ENCODE data around the gene NRROS. TPM values are rescaled to one million over a fixed set of nuclear protein-coding genes. Genes with fewer than 3 reads are reported as not detected.

Gene NRROS
- total and polyA plus RNA-seq, 7 donors, result 0.60 to 7.5 (median 5.8) TPM

DNA sequence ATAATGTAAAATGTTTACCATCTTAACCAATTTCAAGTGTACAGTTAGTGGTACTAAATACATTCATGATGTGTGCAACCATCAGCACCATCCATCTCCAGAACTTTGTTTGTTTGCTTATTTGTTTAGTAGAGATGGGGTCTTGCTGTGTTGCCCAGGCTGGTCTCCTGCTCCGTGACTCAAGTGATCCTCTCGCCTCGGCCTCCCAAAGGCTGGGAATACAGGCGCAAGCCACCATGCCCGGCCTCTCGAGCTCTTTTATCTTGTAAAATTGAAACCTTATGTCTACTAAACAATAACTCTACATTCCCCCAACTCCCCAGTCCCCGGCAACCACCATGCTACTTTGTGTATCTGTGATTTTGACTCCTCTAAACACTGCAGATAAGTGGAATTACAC is 39.1 kb upstream of the NRROS start:
- Histone ChIP-seq H3K9me3 (no peaks in the 10 kb centered on the region), H3K4me1 (peaks cover 0 to 6% (median 2%) of the 10 kb centered on the region in 4 donors), H3K27me3 (peaks cover 0 to 7% (median 0%) of the 10 kb centered on the region in 3 donors), H3K4me3 (no peak overlapping the region), H3K27ac (no peak overlapping the region), H3K36me3 (no peaks in the 10 kb centered on the region)
- no peak for TF ChIP-seq EP300 (IDR thresholded peaks at IDR 0.05)
- no peak for TF ChIP-seq POLR2A (IDR thresholded peaks at IDR 0.05)
- TF ChIP-seq POLR2AphosphoS5 (IDR thresholded peaks at IDR 0.05), result no peak
- TF ChIP-seq, protein P1, sequence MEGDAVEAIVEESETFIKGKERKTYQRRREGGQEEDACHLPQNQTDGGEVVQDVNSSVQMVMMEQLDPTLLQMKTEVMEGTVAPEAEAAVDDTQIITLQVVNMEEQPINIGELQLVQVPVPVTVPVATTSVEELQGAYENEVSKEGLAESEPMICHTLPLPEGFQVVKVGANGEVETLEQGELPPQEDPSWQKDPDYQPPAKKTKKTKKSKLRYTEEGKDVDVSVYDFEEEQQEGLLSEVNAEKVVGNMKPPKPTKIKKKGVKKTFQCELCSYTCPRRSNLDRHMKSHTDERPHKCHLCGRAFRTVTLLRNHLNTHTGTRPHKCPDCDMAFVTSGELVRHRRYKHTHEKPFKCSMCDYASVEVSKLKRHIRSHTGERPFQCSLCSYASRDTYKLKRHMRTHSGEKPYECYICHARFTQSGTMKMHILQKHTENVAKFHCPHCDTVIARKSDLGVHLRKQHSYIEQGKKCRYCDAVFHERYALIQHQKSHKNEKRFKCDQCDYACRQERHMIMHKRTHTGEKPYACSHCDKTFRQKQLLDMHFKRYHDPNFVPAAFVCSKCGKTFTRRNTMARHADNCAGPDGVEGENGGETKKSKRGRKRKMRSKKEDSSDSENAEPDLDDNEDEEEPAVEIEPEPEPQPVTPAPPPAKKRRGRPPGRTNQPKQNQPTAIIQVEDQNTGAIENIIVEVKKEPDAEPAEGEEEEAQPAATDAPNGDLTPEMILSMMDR (IDR thresholded peaks at IDR 0.05), result no peak
- WGBS, 2 donors, result 93 to 94% methylated on average over 7 of the region's 7 CpGs
- intact Hi-C loops (cut with DNase I), result no loop called here
- no peak for DNase-seq

DNA sequence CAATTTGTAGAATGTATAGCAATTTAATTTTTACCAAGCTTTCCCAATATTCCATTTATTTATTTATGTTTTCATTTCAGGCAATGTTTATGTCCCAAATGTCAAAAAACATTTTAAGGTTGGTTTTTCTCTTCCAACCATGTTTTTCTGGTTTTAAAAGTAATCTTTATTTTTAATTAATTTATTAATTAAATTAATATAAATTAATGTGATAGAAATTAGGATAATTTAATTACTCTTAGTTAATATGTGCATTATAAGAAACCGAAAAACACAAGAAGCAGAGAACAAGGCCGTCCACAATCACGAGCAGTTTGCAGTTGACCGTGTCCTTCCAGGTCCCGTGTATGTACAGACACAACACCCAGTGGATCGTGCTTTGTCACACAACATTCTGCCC is 36.8 kb upstream of the NRROS start:
- 93 to 94% methylated on average over 6 of the region's 6 CpGs for WGBS, 2 donors
- intact Hi-C loops (cut with DNase I), result no loop called here
- TF ChIP-seq EP300 (IDR thresholded peaks at IDR 0.05) (no peak), POLR2A (IDR thresholded peaks at IDR 0.05) (no peak)
- TF ChIP-seq, protein P1 (IDR thresholded peaks at IDR 0.05), result no peak

DNA sequence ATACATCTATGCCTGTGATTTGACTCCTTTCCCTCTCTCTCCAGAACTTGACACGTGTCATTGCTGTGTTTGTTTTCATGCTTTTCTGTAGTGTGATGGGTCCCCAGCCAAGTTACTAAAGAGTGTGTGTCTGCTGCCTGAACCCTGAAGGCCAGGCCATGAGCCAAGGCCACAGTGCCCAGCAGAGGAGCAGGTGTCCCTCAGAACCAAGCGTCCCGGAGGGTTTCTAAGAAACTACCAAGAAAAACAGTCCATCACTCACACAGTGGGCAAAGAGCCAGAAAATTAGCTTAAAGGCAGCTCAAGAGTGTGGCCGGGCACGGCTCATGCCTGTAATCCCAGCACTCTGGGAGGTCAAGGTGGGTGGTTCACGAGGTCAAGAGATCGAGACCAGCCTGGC is 35.8 kb upstream of the NRROS start:
- TF ChIP-seq POLR2A (IDR thresholded peaks at IDR 0.05) (no peak), EP300 (IDR thresholded peaks at IDR 0.05) (no peak), POLR2AphosphoS5 (IDR thresholded peaks at IDR 0.05) (no peak)
- TF ChIP-seq, protein P1 (IDR thresholded peaks at IDR 0.05), result no peak
- 62 to 75% methylated on average over 7 of the region's 7 CpGs for WGBS, 2 donors
- Histone ChIP-seq H3K36me3 (no peaks in the 10 kb centered on the region), H3K4me1 (no peaks in the 10 kb centered on the region), H3K27ac (no peak overlapping the region), H3K9me3 (no peaks in the 10 kb centered on the region), H3K4me3 (no peak overlapping the region), H3K27me3 (no peaks in the 10 kb centered on the region)
- intact Hi-C loops (cut with DNase I), result no loop called here
- DNase-seq, result no peak

More for the DNA sequence above, 36.8 kb upstream of the NRROS start:
- H3K36me3 ChIP-seq, result no peaks in the 10 kb centered on the region
- H3K4me1 ChIP-seq, result peaks cover 0 to 6% (median 2%) of the 10 kb centered on the region in 4 donors
- H3K4me3 ChIP-seq, result no peak overlapping the region
- H3K9me3 ChIP-seq, result no peaks in the 10 kb centered on the region
- no peak overlapping the region for H3K27ac ChIP-seq
- H3K27me3 ChIP-seq, result no peaks in the 10 kb centered on the region
- no peak for DNase-seq

DNA sequence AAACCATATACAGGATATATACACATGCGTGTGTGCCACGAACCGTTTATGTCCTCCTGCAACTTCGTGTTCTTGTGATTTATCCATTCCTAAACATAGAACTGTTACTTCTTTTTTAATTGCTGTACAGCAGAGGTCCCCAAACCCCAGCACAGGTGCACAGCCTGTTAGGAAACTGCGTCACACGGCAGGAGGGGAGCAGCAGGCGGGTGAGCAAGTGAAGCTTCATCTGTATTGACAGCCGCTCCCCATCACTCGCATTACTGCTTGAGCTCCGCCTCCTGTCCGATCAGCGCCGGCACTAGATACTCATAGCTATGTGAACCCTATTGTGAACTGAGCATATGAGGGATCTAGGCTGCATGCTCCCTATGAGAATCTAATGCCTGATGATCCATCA is 34.9 kb upstream of the NRROS start:
- intact Hi-C loops (cut with DNase I), result no loop called here
- 35 to 36% methylated on average over 13 of the region's 13 CpGs for WGBS, 2 donors
- TF ChIP-seq EP300 (IDR thresholded peaks at IDR 0.05), result no peak
- TF ChIP-seq, protein P1 (IDR thresholded peaks at IDR 0.05), result no peak
- TF ChIP-seq POLR2AphosphoS5 (IDR thresholded peaks at IDR 0.05), result no peak
- TF ChIP-seq POLR2A (IDR thresholded peaks at IDR 0.05), result no peak
- H3K36me3 ChIP-seq, result no peaks in the 10 kb centered on the region
- no peak for DNase-seq
- H3K4me1 ChIP-seq, result peaks cover 0 to 3% (median under 1%) of the 10 kb centered on the region in 4 donors
- H3K9me3 ChIP-seq, result no peaks in the 10 kb centered on the region
- H3K27ac ChIP-seq, result no peak overlapping the region
- no peak overlapping the region for H3K4me3 ChIP-seq
- H3K27me3 ChIP-seq, result no peaks in the 10 kb centered on the region

DNA sequence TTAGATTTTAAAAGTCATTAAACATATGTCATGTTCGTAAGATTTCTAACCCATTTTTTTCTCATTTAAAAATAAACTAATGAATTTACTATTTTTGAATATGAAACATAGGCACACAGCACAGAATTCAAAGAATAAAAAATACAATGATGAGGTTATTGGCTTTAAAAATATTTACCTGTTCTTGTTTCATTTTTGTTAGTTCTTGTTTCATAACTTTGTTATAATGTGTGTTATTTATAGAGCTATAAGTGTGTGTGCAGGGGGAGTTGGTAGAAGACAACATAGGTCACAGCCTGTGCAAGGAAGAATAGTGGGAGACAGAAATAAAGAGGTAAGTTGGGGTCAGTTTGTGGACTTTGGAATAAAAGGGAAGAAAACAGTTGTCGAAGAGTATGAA is 30.8 kb upstream of the NRROS start:
- Histone ChIP-seq H3K36me3 (no peaks in the 10 kb centered on the region), H3K4me3 (no peak overlapping the region), H3K27me3 (no peaks in the 10 kb centered on the region), H3K4me1 (peaks cover 0 to 22% (median 15%) of the 10 kb centered on the region in 4 donors), H3K27ac (no peak overlapping the region), H3K9me3 (no peaks in the 10 kb centered on the region)
- TF ChIP-seq, protein P1 (IDR thresholded peaks at IDR 0.05), result no peak
- TF ChIP-seq EP300 (IDR thresholded peaks at IDR 0.05), result no peak
- TF ChIP-seq POLR2A (IDR thresholded peaks at IDR 0.05), result no peak
- TF ChIP-seq POLR2AphosphoS5 (IDR thresholded peaks at IDR 0.05), result no peak
- intact Hi-C loops (cut with DNase I), result loop anchor here (1.0 kb wide), 1 partner anchor 77 kb away; no protein-coding TSS in a partner anchor
- no peak for DNase-seq
- WGBS, 2 donors, result 90 to 93% methylated on average over 2 of the region's 2 CpGs
